Amniotic epithelial cell (primary cell): ENCODE data around the gene TMEM37.

ENCODE experiments used
- DNase-seq: peaks from one replicate; pipeline ENCODE4 v3.0.0-alpha.2; 2010; ENCODE audit warnings: low read depth

The TMEM37 gene

GRCh38 chr2:119478188-119478977 is 46.7 kb downstream of the TMEM37 start:
- DNase-seq = no peak

GRCh38 chr2:119478978-119479295 is 47.3 kb downstream of the TMEM37 start:
- DNase-seq = no peak

GRCh38 chr2:119480184-119480583 is 48.5 kb downstream of the TMEM37 start:
- no peak for DNase-seq

GRCh38 chr2:119480718-119481142 is 49.1 kb downstream of the TMEM37 start:
- peak; percentile 53 for DNase-seq

GRCh38 chr2:119481501-119482455 is 50.1 kb downstream of the TMEM37 start:
- no peak for DNase-seq

- no peak for DNase-seq
Observed at GRCh38 chr2:119482481-119483394, 51.1 kb downstream of the TMEM37 start.

- DNase-seq = no peak
Observed at GRCh38 chr2:119483395-119483753, 51.7 kb downstream of the TMEM37 start.

GRCh38 chr2:119483896-119484718 is 52.5 kb downstream of the TMEM37 start:
- no peak for DNase-seq

- DNase-seq = no peak
Observed at GRCh38 chr2:119484834-119485233, 53.2 kb downstream of the TMEM37 start.

- no peak for DNase-seq
Observed at GRCh38 chr2:119485336-119486110, 53.9 kb downstream of the TMEM37 start.

- no peak for DNase-seq
Observed at GRCh38 chr2:119486196-119486827, 54.7 kb downstream of the TMEM37 start.

- peak; percentile 36 for DNase-seq
Observed at GRCh38 chr2:119486886-119487285, 55.2 kb downstream of the TMEM37 start.

- DNase-seq = no peak
Observed at GRCh38 chr2:119487434-119488244, 56.0 kb downstream of the TMEM37 start.
